HepG2 (cell line): ENCODE measurements around the gene CTNND2. TPM values are rescaled to one million over a fixed set of nuclear protein-coding genes. Genes with fewer than 3 reads are reported as not detected.

Source experiments
- ATAC-seq: fragments of 200-7000 bp; cut with Tn5 transposase; 3 replicates; pipeline ENCODE4 v1.9.1; 2020; ENCODE audit warnings: mild to moderate bottlenecking, moderate library complexity
- BruUV-seq: library from RNA; stranded (reverse); fragments of 400-500 nt; replicated peaks from 2 replicates; lab custom pipeline; 2021; lab: Mats Ljungman, UMichigan
- CTCF ChIA-PET: fragments of 300-600 bp; formaldehyde crosslinking; extraction: SDS; loops from one replicate; lab custom pipeline; 2021; ENCODE audit warnings: low total read pairs, inconsistent platforms, low intra/inter-chr PET ratio; lab: Yijun Ruan, JAX
- POLR2A ChIA-PET: fragments of 350-600 bp; sonication (Branson Sonifier 250); formaldehyde crosslinking; loops from one replicate; lab custom pipeline; 2020; ENCODE audit warnings: antibody characterized with exemption, inconsistent platforms; lab: Yijun Ruan, JAX
- DNase-seq: peaks from one replicate; pipeline ENCODE4 v3.0.0-alpha.2; 2015; ENCODE audit warnings: low spot score
- FAIRE-seq: peaks from 3 replicates; lab custom pipeline; 2011; peaks lifted over from hg19 to GRCh38; lab: Jason Lieb, UNC
- H2AFZ ChIP-seq: one replicate; pipeline ENCODE4 v1.6.1; 2011; ENCODE audit warnings: low read length, inconsistent platforms
- H3K27ac ChIP-seq: fragments of 300-600 bp; 3 replicates; pipeline ENCODE4 v1.8.0; 2011; ENCODE audit warnings: mixed run types, mild to moderate bottlenecking, mixed read lengths, low read length, inconsistent platforms; ENCODE audit not compliant: insufficient read depth; ENCODE audit errors: extremely low read length
- H3K27me3 ChIP-seq, 2 experiments: fragments of 200-600 bp in 1 of 2; 2 replicates in 1 of 2; 3 replicates in 1 of 2; pipeline versions ENCODE4 v1.6.0 to v1.8.0; 2011; ENCODE audit warnings: low read length in 2 of 2, mild to moderate bottlenecking in 2 of 2, moderate library complexity in 2 of 2, inconsistent platforms in 1 of 2; ENCODE audit not compliant: insufficient read depth in 2 of 2, control insufficient read depth in 1 of 2
- H3K36me3 ChIP-seq, 2 experiments: fragments of 200-600 bp in 1 of 2; replicated peaks in 1 of 2; 2 replicates in 1 of 2; 3 replicates in 1 of 2; pipeline versions ENCODE4 v1.5.1 to v1.8.0; 2011; ENCODE audit warnings: low read length in 2 of 2, inconsistent platforms in 1 of 2; ENCODE audit not compliant: insufficient read depth in 2 of 2, control insufficient read depth in 1 of 2
- H3K4me1 ChIP-seq: 2 replicates; pipeline ENCODE4 v1.5.1; 2012; ENCODE audit warnings: low read length, inconsistent platforms; ENCODE audit not compliant: insufficient read depth
- H3K4me2 ChIP-seq: 2 replicates; pipeline ENCODE4 v1.6.0; 2011; ENCODE audit warnings: low read depth, low read length, inconsistent platforms
- H3K4me3 ChIP-seq, 3 experiments: fragments of 200-600 bp in 1 of 3; sonication (generic), shearing (Covaris generic) in 1 of 3; replicated peaks in 1 of 3; 2 replicates each; pipeline ENCODE4 v1.5.1; 2011 to 2016; ENCODE audit warnings: low read length in 3 of 3, inconsistent platforms in 2 of 3, low read depth in 2 of 3, mild to moderate bottlenecking in 2 of 3, control low read depth in 1 of 3, mixed read lengths in 1 of 3; ENCODE audit not compliant: insufficient read depth in 1 of 3
- H3K79me2 ChIP-seq: one replicate; pipeline ENCODE4 v1.6.1; 2011; ENCODE audit warnings: low read length, inconsistent platforms; ENCODE audit not compliant: insufficient read depth
- H3K9ac ChIP-seq: 2 replicates; pipeline ENCODE4 v1.6.0; 2011; ENCODE audit warnings: mild to moderate bottlenecking, low read depth, low read length, inconsistent platforms; ENCODE audit not compliant: insufficient read depth
- H3K9me3 ChIP-seq: 2 replicates; pipeline ENCODE4 v1.5.1; 2012; ENCODE audit warnings: mild to moderate bottlenecking, low read length
- H4K20me1 ChIP-seq: 2 replicates; pipeline ENCODE4 v1.6.0; 2011; ENCODE audit warnings: inconsistent platforms, mild to moderate bottlenecking, low read length, moderate library complexity; ENCODE audit not compliant: insufficient read depth
- ARNT2 ChIP-seq: sonication (generic); formaldehyde crosslinking; IDR thresholded peaks from 2 replicates; pipeline ENCODE4 v1.8.0; 2022; ENCODE audit warnings: mild to moderate bottlenecking, low read depth, missing genetic modification reagents, moderate library complexity
- CHD2 ChIP-seq: IDR thresholded peaks from 2 replicates; pipeline ENCODE4 v1.6.1; 2011; ENCODE audit warnings: low read depth, low read length, improper control_type of control experiment
- DNMT3B ChIP-seq: conservative IDR thresholded peaks from 2 replicates; pipeline ENCODE4 v1.6.1; 2016; ENCODE audit warnings: missing biosample characterization, control low read depth
- GLI4 ChIP-seq: sonication (generic); formaldehyde crosslinking; IDR thresholded peaks from 2 replicates; pipeline ENCODE4 v1.5.1; 2020; ENCODE audit warnings: missing genetic modification reagents, mild to moderate bottlenecking, moderate library complexity, borderline replicate concordance
- NCOA2 ChIP-seq: sonication (generic); formaldehyde crosslinking; IDR thresholded peaks from 2 replicates; pipeline ENCODE4 v1.8.0; 2022; ENCODE audit warnings: inconsistent platforms
- NFYC ChIP-seq: IDR thresholded peaks from 2 replicates; pipeline ENCODE4 v1.6.1; 2016; ENCODE audit warnings: missing genetic modification reagents, missing compliant biosample characterization
- RELA ChIP-seq: sonication (generic); formaldehyde crosslinking; IDR thresholded peaks from 2 replicates; pipeline ENCODE4 v1.4.0; 2020; ENCODE audit warnings: missing genetic modification reagents
- RFX1 ChIP-seq: fragments of 450-650 bp; IDR thresholded peaks from 2 replicates; pipeline ENCODE4 v1.6.1; 2017
- SRY ChIP-seq: sonication (generic); formaldehyde crosslinking; IDR thresholded peaks from 2 replicates; pipeline ENCODE4 v1.8.0; 2022; ENCODE audit warnings: mild to moderate bottlenecking, missing genetic modification reagents
- U2AF1 ChIP-seq: fragments of 200-400 bp; formaldehyde crosslinking; optimal IDR thresholded peaks from 2 replicates; pipeline ENCODE3; 2017; ENCODE audit warnings: mild to moderate bottlenecking, low read depth, low read length
- WGBS: methylation state at CpG from one replicate; pipeline ENCODE4 v1.1.6; 2017; ENCODE audit warnings: low lambda C conversion rate; 5-methylcytosine and 5-hydroxymethylcytosine counted together
- in situ Hi-C: cut with HindIII; loops from 2 replicates; pipeline ENCODE4 v1.10.0; 2017; ENCODE audit warnings: low pct_unique_long_range_greater_than_20kb; ENCODE audit not compliant: extremely low pct_ligation_motif_present
- intact Hi-C: fragments of 100-400 bp; cut with micrococcal nuclease; formaldehyde crosslinking; loops from one replicate; pipeline ENCODE4 v1.10.0; 2022; ENCODE audit not compliant: unreplicated experiment
- polyA plus RNA-seq, 8 experiments: library from polyadenylated mRNA; depleted of rRNA in 3 of 8; stranded (reverse) in 7 of 8; unstranded in 1 of 8; fragments of >200 nt; fragmentation: Illumina TruSeq in 4 of 8; extraction: Trizol in 4 of 8; gene quantifications; 2 replicates each; pipeline versions ENCODE4 v1.2.1 to v1.2.3, GENCODE V29; 2011 to 2016; ENCODE audit warnings: low read depth in 4 of 8, missing spikeins in 1 of 8, mixed read lengths in 1 of 8; ENCODE audit not compliant: insufficient read depth in 1 of 8
- total RNA-seq, 5 experiments: library from RNA; depleted of rRNA; stranded (reverse); fragments of >200 nt; fragmentation: Illumina TruSeq; extraction: Trizol; gene quantifications; 2 replicates each; pipeline ENCODE4 v1.2.3, GENCODE V29; 2016; ENCODE audit warnings: low read depth in 1 of 5

The CTNND2 gene
- total and polyA plus RNA-seq, 2 of the 13 experiments (the other 11 are each of a cell fraction or from before 2014, with no cell fraction given) = not detected

GRCh38 chr5:11909471-11909870, 5.2 kb upstream of the CTNND2 start:
- CTCF ChIA-PET = no interaction called here
- ATAC-seq = no peak
- Histone ChIP-seq H3K4me1 (no peaks in the 10 kb centered on the region), H3K27ac (no peak overlapping the region), H3K4me3 (no peak overlapping the region), H2AFZ (no peak overlapping the region)
- FAIRE-seq = no peak
- TF ChIP-seq RELA (no peak), NFYC (CRISPR knock-in tag) (no peak), NCOA2 (CRISPR knock-in tag) (no peak), GLI4 (CRISPR knock-in tag) (no peak), U2AF1 (no peak), RFX1 (no peak), ARNT2 (CRISPR knock-in tag) (no peak)
- TF ChIP-seq, all 625 proteins: peak for 0
- H3K79me2 ChIP-seq = no peaks in the 10 kb centered on the region
- intact Hi-C loops = no loop called here
- H3K9me3 ChIP-seq = no peaks in the 10 kb centered on the region
- no peak for DNase-seq
- no peaks in the 10 kb centered on the region for H4K20me1 ChIP-seq
- H3K9ac ChIP-seq = no peak overlapping the region
- in situ Hi-C loops = no loop called here
- peaks cover 3 to 13% of the 10 kb centered on the region in 2 experiments for H3K27me3 ChIP-seq
- no peak overlapping the region for H3K4me2 ChIP-seq
- 30% methylated on average over 2 of the region's 2 CpGs for WGBS
- BruUV-seq = no TSS peak
- H3K36me3 ChIP-seq = no peaks in the 10 kb centered on the region
- POLR2A ChIA-PET = no interaction called here

- H2AFZ ChIP-seq = no peak overlapping the region
- POLR2A ChIA-PET = no interaction called here
- no peaks in the 10 kb centered on the region for H3K36me3 ChIP-seq
Observed at GRCh38 chr5:11906497-11906896, 2.3 kb upstream of the CTNND2 start.

More at GRCh38 chr5:11906497-11906896, 2.3 kb upstream of the CTNND2 start:
- H3K27me3 ChIP-seq = peaks cover 4 to 34% of the 10 kb centered on the region in 2 experiments
- H3K4me3 ChIP-seq = no peak overlapping the region
- H3K4me1 ChIP-seq = no peaks in the 10 kb centered on the region
- H3K9me3 ChIP-seq = no peaks in the 10 kb centered on the region
- no peak for ATAC-seq
- 2% methylated on average over 2 of the region's 2 CpGs for WGBS
- no TSS peak for BruUV-seq
- no peaks in the 10 kb centered on the region for H4K20me1 ChIP-seq
- H3K79me2 ChIP-seq = no peaks in the 10 kb centered on the region
- no peak overlapping the region for H3K4me2 ChIP-seq
- in situ Hi-C loops (no loop called here), intact Hi-C loops (no loop called here)
- FAIRE-seq = no peak
- CTCF ChIA-PET = no interaction called here
- TF ChIP-seq CHD2 (no peak), DNMT3B (no peak), SRY (CRISPR knock-in tag) (no peak)
- no peak overlapping the region for H3K9ac ChIP-seq
- no peak overlapping the region for H3K27ac ChIP-seq
- no peak for DNase-seq
